WTC11 (cell line): ENCODE data around the gene PDE6H. TPM values are rescaled to one million over a fixed set of nuclear protein-coding genes. Genes with fewer than 3 reads are reported as not detected.

Experiments
- ATAC-seq: fragments of 200-7000 bp; cut with Tn5 transposase; 2 replicates; pipeline ENCODE4 v1.10.0; 2021; ENCODE audit warnings: mild to moderate bottlenecking, moderate library complexity
- Bru-seq: library from RNA; stranded (reverse); fragments of 400-500 nt; gene quantifications from one replicate; lab custom pipeline; 2021; lab: Mats Ljungman, UMichigan
- CTCF ChIA-PET: fragments of 300-600 bp; sonication (Branson Sonifier 250); formaldehyde crosslinking; loops from one replicate; lab custom pipeline; 2021; ENCODE audit warnings: antibody characterized with exemption; lab: Charles Lee
- POLR2A ChIA-PET: fragments of 350-600 bp; sonication (Branson Sonifier 250); formaldehyde crosslinking; loops from one replicate; lab custom pipeline; 2021; ENCODE audit warnings: antibody characterized with exemption; lab: Charles Lee
- DNase-seq: peaks from one replicate; pipeline ENCODE4 v3.0.0; 2021; ENCODE audit warnings: low spot score
- H3K27ac Mint-ChIP-seq: 2 replicates; pipeline ENCODE4 v1.8.0; 2021; ENCODE audit warnings: mixed read lengths
- H3K27me3 Mint-ChIP-seq: 2 replicates; pipeline ENCODE4 v1.8.0; 2021; ENCODE audit warnings: low read depth, mild to moderate bottlenecking, moderate library complexity, mixed read lengths
- H3K36me3 Mint-ChIP-seq: 2 replicates; pipeline ENCODE4 v1.8.0; 2021; ENCODE audit warnings: mixed read lengths
- H3K4me1 Mint-ChIP-seq: 2 replicates; pipeline ENCODE4 v1.8.0; 2022; ENCODE audit warnings: mixed read lengths
- H3K4me3 Mint-ChIP-seq: 2 replicates; pipeline ENCODE4 v1.8.0; 2021; ENCODE audit warnings: mild to moderate bottlenecking, moderate library complexity, mixed read lengths
- H3K9me3 Mint-ChIP-seq: 2 replicates; pipeline ENCODE4 v1.8.0; 2021; ENCODE audit warnings: mixed read lengths
- ESRRA ChIP-seq: sonication (generic); formaldehyde crosslinking; IDR thresholded peaks from 2 replicates; pipeline ENCODE4 v1.8.1; 2022; ENCODE audit warnings: mild to moderate bottlenecking, missing genetic modification reagents, borderline replicate concordance
- FOXJ3 ChIP-seq: sonication (generic); formaldehyde crosslinking; IDR thresholded peaks from 2 replicates; pipeline ENCODE4 v1.9.0; 2021; ENCODE audit warnings: missing genetic modification reagents, mild to moderate bottlenecking, borderline replicate concordance
- NFATC4 ChIP-seq: fragments of 250-450 bp; sonication (Bioruptor Pico); IDR thresholded peaks from 2 replicates; pipeline ENCODE4 v1.9.0; 2021; ENCODE audit warnings: mild to moderate bottlenecking
- NFYB ChIP-seq: sonication (generic); formaldehyde crosslinking; conservative IDR thresholded peaks from 2 replicates; pipeline ENCODE4 v1.8.0; 2022; ENCODE audit warnings: low read depth, missing genetic modification reagents
- NR1H2 ChIP-seq: sonication (generic); formaldehyde crosslinking; IDR thresholded peaks from 2 replicates; pipeline ENCODE4 v1.9.0; 2021; ENCODE audit warnings: mild to moderate bottlenecking, moderate library complexity, missing genetic modification reagents
- NR3C1 ChIP-seq: sonication (generic); formaldehyde crosslinking; conservative IDR thresholded peaks from 2 replicates; pipeline ENCODE4 v1.8.1; 2023; ENCODE audit warnings: low read depth, mild to moderate bottlenecking, missing genetic modification reagents
- PRRX2 ChIP-seq: fragments of 250-450 bp; sonication (Bioruptor Pico); IDR thresholded peaks from 2 replicates; pipeline ENCODE4 v1.8.0; 2021; ENCODE audit warnings: mild to moderate bottlenecking
- SOX15 ChIP-seq: fragments of 250-450 bp; sonication (Bioruptor Pico); IDR thresholded peaks from 2 replicates; pipeline ENCODE4 v1.9.0; 2021; ENCODE audit warnings: mild to moderate bottlenecking
- ZBTB21 ChIP-seq: sonication (generic); formaldehyde crosslinking; IDR thresholded peaks from 2 replicates; pipeline ENCODE4 v1.8.1; 2023; ENCODE audit warnings: mild to moderate bottlenecking, missing genetic modification reagents, borderline replicate concordance
- ZNF219 ChIP-seq: sonication (generic); formaldehyde crosslinking; IDR thresholded peaks from 2 replicates; pipeline ENCODE4 v1.8.0; 2023; ENCODE audit warnings: missing genetic modification reagents, mild to moderate bottlenecking, borderline replicate concordance
- ZNF232 ChIP-seq: sonication (generic); formaldehyde crosslinking; IDR thresholded peaks from 2 replicates; pipeline ENCODE4 v1.8.0; 2022; ENCODE audit warnings: mild to moderate bottlenecking, missing genetic modification reagents
- ZNF396 ChIP-seq: fragments of 250-450 bp; sonication (Bioruptor Pico); IDR thresholded peaks from 2 replicates; pipeline ENCODE4 v1.8.0; 2021; ENCODE audit warnings: mild to moderate bottlenecking, moderate library complexity, borderline replicate concordance
- long read RNA-seq, 3 experiments: library from RNA in 1 of 3; library from capped mRNA in 1 of 3; library from polyadenylated mRNA in 1 of 3; unstranded in 2 of 3; stranded (forward) in 1 of 3; transcript quantifications; one replicate each; pipeline ENCODE4 v2.0.0, GENCODE V29; 2021
- total RNA-seq: library from RNA; stranded (reverse); gene quantifications from 3 replicates; pipeline ENCODE4 v1.2.3, GENCODE V29; 2021
- TF ChIP-seq, protein P1 (sequence below): fragments of 250-450 bp; sonication (Bioruptor Pico); IDR thresholded peaks from 2 replicates; pipeline ENCODE4 v2.1.2; 2022; ENCODE audit warnings: mild to moderate bottlenecking, moderate library complexity
- TF ChIP-seq, protein P2 (sequence below): sonication (generic); formaldehyde crosslinking; IDR thresholded peaks from 2 replicates; pipeline ENCODE4 v1.8.1; 2023; ENCODE audit warnings: mild to moderate bottlenecking, missing genetic modification reagents, borderline replicate concordance
- TF ChIP-seq, protein P3 (sequence below): fragments of 250-450 bp; sonication (Bioruptor Pico); conservative IDR thresholded peaks from 2 replicates; pipeline ENCODE4 v1.9.0; 2021; ENCODE audit warnings: mild to moderate bottlenecking

Gene PDE6H
- total RNA-seq = not detected in 3 replicates
- Bru-seq, nascent RNA = not detected
- long read RNA-seq, experiment 1 = 0 reads
- long read RNA-seq, experiment 2 = 0 reads
- long read RNA-seq, experiment 3 = 0 reads

DNA sequence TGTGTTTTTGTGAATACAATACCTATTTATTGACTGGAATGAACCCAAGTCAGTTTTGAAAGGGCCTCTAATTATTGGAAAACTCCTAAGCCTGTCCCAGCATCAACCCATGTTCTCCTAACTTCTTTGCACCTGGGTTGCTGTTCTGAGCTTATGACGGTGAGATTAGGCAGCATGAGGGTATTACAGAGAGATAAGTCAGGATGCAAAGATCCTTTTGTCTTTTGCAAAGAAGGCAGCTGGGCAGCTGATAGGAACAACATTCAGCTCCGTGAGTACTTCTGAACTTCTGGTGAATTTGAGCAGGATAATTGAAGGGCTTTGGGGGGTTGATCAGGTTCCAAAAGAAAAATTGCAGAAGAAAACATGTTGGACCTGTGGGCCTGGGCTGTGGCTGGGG, at the start of gene PDE6H:
TSS of gene PDE6H (plus strand) at position 227 of the 400 bp plus-strand sequence. CDS start 4,971 bp downstream, outside the sequence.
- CTCF ChIA-PET = interaction anchor here (1.5 kb wide), 1 partner anchor 37 kb away, joined by 7 read pairs; no protein-coding TSS in a partner anchor
- no peak within 1 kb of the TSS for H3K4me3 Mint-ChIP-seq
- no peak for DNase-seq
- no peaks in the 10 kb centered on the region for H3K4me1 Mint-ChIP-seq
- no peak within 1 kb of the TSS for H3K27ac Mint-ChIP-seq
- H3K9me3 Mint-ChIP-seq = no peaks in the 10 kb centered on the region
- TF ChIP-seq PRRX2 (CRISPR knock-in tag) (no peak), NFATC4 (CRISPR knock-in tag) (no peak), FOXJ3 (CRISPR knock-in tag) (no peak), NR1H2 (no peak), ZNF396 (CRISPR knock-in tag) (no peak), SOX15 (no peak)
- TF ChIP-seq, protein P1, sequence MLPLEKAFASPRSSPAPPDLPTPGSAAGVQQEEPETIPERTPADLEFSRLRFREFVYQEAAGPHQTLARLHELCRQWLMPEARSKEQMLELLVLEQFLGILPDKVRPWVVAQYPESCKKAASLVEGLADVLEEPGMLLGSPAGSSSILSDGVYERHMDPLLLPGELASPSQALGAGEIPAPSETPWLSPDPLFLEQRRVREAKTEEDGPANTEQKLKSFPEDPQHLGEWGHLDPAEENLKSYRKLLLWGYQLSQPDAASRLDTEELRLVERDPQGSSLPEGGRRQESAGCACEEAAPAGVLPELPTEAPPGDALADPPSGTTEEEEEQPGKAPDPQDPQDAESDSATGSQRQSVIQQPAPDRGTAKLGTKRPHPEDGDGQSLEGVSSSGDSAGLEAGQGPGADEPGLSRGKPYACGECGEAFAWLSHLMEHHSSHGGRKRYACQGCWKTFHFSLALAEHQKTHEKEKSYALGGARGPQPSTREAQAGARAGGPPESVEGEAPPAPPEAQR (CRISPR knock-in tag) = no peak
- no peaks in the 10 kb centered on the region for H3K36me3 Mint-ChIP-seq
- POLR2A ChIA-PET = no interaction called here
- no peaks in the 10 kb centered on the region for H3K27me3 Mint-ChIP-seq
- no peak for ATAC-seq

GRCh38 chr12:14923944-14924343, 48.9 kb upstream of the PDE6H start:
- Mint-ChIP-seq H3K9me3 (no peaks in the 10 kb centered on the region), H3K27ac (no peak overlapping the region), H3K27me3 (no peaks in the 10 kb centered on the region), H3K36me3 (no peaks in the 10 kb centered on the region), H3K4me1 (peaks cover 13% of the 10 kb centered on the region), H3K4me3 (no peak overlapping the region)
- no peak for DNase-seq
- ChIA-PET CTCF (no interaction called here), POLR2A (no interaction called here)
- TF ChIP-seq ZBTB21 (CRISPR knock-in tag) = no peak
- TF ChIP-seq NFYB (CRISPR knock-in tag) = no peak
- TF ChIP-seq PRRX2 (CRISPR knock-in tag) = no peak
- TF ChIP-seq, protein P2, sequence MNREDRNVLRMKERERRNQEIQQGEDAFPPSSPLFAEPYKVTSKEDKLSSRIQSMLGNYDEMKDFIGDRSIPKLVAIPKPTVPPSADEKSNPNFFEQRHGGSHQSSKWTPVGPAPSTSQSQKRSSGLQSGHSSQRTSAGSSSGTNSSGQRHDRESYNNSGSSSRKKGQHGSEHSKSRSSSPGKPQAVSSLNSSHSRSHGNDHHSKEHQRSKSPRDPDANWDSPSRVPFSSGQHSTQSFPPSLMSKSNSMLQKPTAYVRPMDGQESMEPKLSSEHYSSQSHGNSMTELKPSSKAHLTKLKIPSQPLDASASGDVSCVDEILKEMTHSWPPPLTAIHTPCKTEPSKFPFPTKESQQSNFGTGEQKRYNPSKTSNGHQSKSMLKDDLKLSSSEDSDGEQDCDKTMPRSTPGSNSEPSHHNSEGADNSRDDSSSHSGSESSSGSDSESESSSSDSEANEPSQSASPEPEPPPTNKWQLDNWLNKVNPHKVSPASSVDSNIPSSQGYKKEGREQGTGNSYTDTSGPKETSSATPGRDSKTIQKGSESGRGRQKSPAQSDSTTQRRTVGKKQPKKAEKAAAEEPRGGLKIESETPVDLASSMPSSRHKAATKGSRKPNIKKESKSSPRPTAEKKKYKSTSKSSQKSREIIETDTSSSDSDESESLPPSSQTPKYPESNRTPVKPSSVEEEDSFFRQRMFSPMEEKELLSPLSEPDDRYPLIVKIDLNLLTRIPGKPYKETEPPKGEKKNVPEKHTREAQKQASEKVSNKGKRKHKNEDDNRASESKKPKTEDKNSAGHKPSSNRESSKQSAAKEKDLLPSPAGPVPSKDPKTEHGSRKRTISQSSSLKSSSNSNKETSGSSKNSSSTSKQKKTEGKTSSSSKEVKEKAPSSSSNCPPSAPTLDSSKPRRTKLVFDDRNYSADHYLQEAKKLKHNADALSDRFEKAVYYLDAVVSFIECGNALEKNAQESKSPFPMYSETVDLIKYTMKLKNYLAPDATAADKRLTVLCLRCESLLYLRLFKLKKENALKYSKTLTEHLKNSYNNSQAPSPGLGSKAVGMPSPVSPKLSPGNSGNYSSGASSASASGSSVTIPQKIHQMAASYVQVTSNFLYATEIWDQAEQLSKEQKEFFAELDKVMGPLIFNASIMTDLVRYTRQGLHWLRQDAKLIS (CRISPR knock-in tag) = no peak
- TF ChIP-seq, protein P3, sequence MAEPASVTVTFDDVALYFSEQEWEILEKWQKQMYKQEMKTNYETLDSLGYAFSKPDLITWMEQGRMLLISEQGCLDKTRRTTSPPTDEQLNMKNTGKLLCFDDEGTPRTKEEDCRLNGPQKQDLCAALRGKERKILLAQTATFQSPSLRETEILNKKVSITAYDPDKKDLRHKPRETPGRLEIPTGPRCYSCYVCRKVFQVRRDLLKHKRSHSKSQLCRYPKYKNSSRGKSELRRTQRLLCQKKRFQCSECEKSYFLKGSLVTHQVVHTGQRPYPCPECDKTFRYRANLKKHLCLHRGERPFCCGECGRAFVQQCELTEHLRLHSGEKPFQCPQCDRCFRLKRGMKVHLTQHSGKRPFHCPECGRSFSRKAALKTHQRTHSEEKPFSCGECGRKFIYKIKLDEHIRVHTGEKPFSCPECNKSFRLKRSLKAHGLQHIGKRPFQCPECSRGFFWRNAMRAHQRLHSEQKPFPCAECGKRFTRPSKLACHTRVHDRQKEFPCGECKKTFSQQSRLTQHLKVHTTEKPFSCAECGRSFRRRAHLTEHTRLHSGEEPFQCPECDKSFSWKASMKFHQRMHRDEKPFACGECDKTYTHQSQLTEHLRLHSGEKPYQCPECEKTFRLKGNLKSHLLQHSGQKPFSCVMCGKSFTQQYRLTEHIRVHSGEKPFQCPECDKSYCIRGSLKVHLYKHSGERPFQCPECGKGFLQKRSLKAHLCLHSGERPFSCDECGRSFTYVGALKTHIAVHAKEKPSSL (CRISPR knock-in tag) = no peak
- TF ChIP-seq ZNF396 (CRISPR knock-in tag) = no peak
- no peak for TF ChIP-seq ZNF232 (CRISPR knock-in tag)
- TF ChIP-seq ZNF219 (CRISPR knock-in tag) = no peak
- no peak for TF ChIP-seq ESRRA (CRISPR knock-in tag)
- TF ChIP-seq NR3C1 (CRISPR knock-in tag) = no peak
- TF ChIP-seq, protein P1 (CRISPR knock-in tag) = no peak
- no peak for ATAC-seq
